Measurements from ENCODE around the gene CD59. TPM values are rescaled to one million over a fixed set of nuclear protein-coding genes. Genes with fewer than 3 reads are reported as not detected.

CD59 gene
- total RNA-seq, 2 donors from 2014 or later: 414 to 561 TPM

DNA sequence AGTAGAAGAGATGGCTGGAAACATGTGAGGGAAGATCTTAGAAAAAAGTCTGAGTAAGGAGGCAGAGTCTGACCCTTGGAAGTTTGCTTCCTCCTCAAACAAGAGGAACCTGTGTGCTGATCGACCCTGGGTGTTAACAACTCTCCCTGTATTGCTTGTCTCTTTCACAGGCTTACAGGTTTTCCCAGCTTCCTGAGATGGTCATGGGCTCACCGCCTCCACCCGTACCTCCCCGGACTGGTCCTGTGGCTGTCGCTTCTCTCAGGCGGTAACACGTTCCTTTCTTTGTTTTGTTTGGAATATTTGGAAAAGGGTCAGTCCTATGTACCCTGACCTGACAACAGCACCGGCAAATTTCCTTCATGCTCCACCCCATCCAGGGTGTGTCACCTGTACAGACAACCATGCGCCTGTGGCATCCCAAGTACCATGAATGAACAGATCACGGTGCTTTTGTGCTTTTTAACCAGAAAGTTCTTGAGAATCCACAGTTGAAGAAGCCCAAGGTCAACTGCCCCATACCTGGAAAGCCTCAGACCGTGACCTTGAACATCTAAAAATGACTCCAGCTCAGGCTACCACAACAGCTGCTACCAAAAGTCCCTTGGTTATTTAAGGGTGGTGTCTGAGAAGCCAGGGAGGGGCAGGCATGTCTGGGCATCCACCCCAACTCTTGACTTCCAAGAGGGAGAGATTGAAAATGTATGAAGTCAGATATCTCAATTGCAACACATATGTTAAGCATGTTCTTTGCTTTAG lies 80.2 kb downstream of the CD59 start:
- H3K4me3 ChIP-seq: no peak overlapping the region
- TF ChIP-seq CTCF (IDR thresholded peaks at IDR 0.05): no peak
- DNase-seq (ENCODE audit: low spot score): peak; percentile 46
- peaks cover 0 to 10% of the 10 kb centered on the region in 2 donors for H3K4me1 ChIP-seq
- H3K27me3 ChIP-seq: no peaks in the 10 kb centered on the region
- H3K36me3 ChIP-seq: no peaks in the 10 kb centered on the region
- H3K9me3 ChIP-seq: no peaks in the 10 kb centered on the region
- H3K27ac ChIP-seq: no peak overlapping the region

DNA sequence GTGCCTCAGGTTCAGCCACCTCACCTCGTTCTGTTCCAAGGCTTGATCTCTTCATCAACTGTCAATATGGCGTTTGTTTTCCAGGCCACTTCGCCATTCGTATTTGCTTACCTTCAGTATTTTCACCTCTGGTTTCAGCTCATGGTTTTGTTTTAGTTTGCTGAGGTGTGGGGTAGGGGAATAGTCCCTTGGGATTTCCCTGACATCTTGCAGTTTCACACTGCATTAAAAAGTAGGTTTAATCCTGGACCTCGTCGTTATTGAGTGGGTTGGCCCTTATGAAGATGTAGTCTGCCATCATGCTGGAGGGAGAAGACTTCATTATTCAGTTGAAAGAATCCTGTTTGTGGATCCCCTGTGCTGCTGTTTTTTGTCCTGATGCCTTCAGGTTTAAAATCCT lies 81.6 kb downstream of the CD59 start:
- peaks cover 0 to 10% of the 10 kb centered on the region in 2 donors for H3K4me1 ChIP-seq
- no peak for TF ChIP-seq CTCF (IDR thresholded peaks at IDR 0.05)
- H3K27ac ChIP-seq: no peak overlapping the region
- DNase-seq (ENCODE audit: low spot score): peak; percentile 5
- no peaks in the 10 kb centered on the region for H3K9me3 ChIP-seq
- H3K36me3 ChIP-seq: no peaks in the 10 kb centered on the region
- H3K27me3 ChIP-seq: no peaks in the 10 kb centered on the region
- H3K4me3 ChIP-seq: no peak overlapping the region

Other genes starting within 250 kb of the CD59 start
- not detected for gene C11orf91, start 35.6 kb downstream of the CD59 start, total RNA-seq
- 10 to 100 TPM; 30.7 to 47.9 TPM for gene FBXO3, start 38.1 kb upstream of the CD59 start, total RNA-seq
- gene LMO2, start 155.7 kb upstream of the CD59 start, total RNA-seq: 10 to 100 TPM in 1 of 2 donors, 1 to 10 TPM in 1; 4.6 to 13.1 TPM